GM18526 (cell line): ENCODE measurements around the gene SNTG2.

Experiments
- POLR2A ChIP-seq: IDR thresholded peaks from 3 replicates; pipeline ENCODE4 v1.6.1; 2011; ENCODE audit not compliant: insufficient read length; ENCODE audit errors: extremely low read depth

The SNTG2 gene

GRCh38 chr2:923832-924601 lies 26.6 kb upstream of the SNTG2 start:
- TF ChIP-seq POLR2A: no peak

- no peak for TF ChIP-seq POLR2A
Measured at GRCh38 chr2:924701-925100, 25.9 kb upstream of the SNTG2 start.

GRCh38 chr2:925309-925708 lies 25.3 kb upstream of the SNTG2 start:
- no peak for TF ChIP-seq POLR2A

- TF ChIP-seq POLR2A: no peak
Measured at GRCh38 chr2:925711-926110, 24.9 kb upstream of the SNTG2 start.

GRCh38 chr2:926259-926793 lies 24.3 kb upstream of the SNTG2 start:
- no peak for TF ChIP-seq POLR2A

GRCh38 chr2:926896-927295 lies 23.8 kb upstream of the SNTG2 start:
- TF ChIP-seq POLR2A: no peak

GRCh38 chr2:929011-929735 lies 21.5 kb upstream of the SNTG2 start:
- TF ChIP-seq POLR2A: no peak

- TF ChIP-seq POLR2A: no peak
Measured at GRCh38 chr2:929925-930324, 20.7 kb upstream of the SNTG2 start.

GRCh38 chr2:930935-931334 lies 19.7 kb upstream of the SNTG2 start:
- TF ChIP-seq POLR2A: no peak

- no peak for TF ChIP-seq POLR2A
Measured at GRCh38 chr2:932320-933115, 18.1 kb upstream of the SNTG2 start.

- no peak for TF ChIP-seq POLR2A
Measured at GRCh38 chr2:933734-934295, 16.8 kb upstream of the SNTG2 start.

- no peak for TF ChIP-seq POLR2A
Measured at GRCh38 chr2:937530-937929, 13.1 kb upstream of the SNTG2 start.

- TF ChIP-seq POLR2A: no peak
Measured at GRCh38 chr2:938181-939005, 12.3 kb upstream of the SNTG2 start.

- TF ChIP-seq POLR2A: no peak
Measured at GRCh38 chr2:939936-940601, 10.6 kb upstream of the SNTG2 start.
